Smooth muscle cell (in vitro differentiated cells): ENCODE results near the gene COL4A2. TPM values are rescaled to one million over a fixed set of nuclear protein-coding genes. Genes with fewer than 3 reads are reported as not detected.

Source experiments
- DNase-seq: peaks from one replicate; lab custom pipeline; 2025; ENCODE audit not compliant: unreplicated experiment; lab: John Stamatoyannopoulos, UW
- H2AFZ ChIP-seq: fragments of 200-600 bp; sonication (generic); 2 replicates; pipeline ENCODE4 v1.6.0; 2016; ENCODE audit warnings: antibody characterized with exemption, low read depth, mild to moderate bottlenecking
- H3F3A ChIP-seq: fragments of 200-600 bp; sonication (generic); 2 replicates; pipeline ENCODE4 v1.6.0; 2017; ENCODE audit warnings: antibody characterized with exemption, low read depth
- H3K27ac ChIP-seq: fragments of 200-600 bp; sonication (generic); 2 replicates; pipeline ENCODE4 v1.5.1; 2016; ENCODE audit warnings: low read depth, mild to moderate bottlenecking
- H3K27me3 ChIP-seq: fragments of 200-600 bp; sonication (generic); 2 replicates; pipeline ENCODE4 v1.6.1; 2016; ENCODE audit warnings: low read depth, mild to moderate bottlenecking
- H3K36me3 ChIP-seq: fragments of 200-600 bp; sonication (generic); 2 replicates; pipeline ENCODE4 v1.5.1; 2016; ENCODE audit warnings: low read depth
- H3K4me1 ChIP-seq: fragments of 200-600 bp; sonication (generic); 2 replicates; pipeline ENCODE4 v1.5.1; 2016; ENCODE audit warnings: low read depth
- H3K4me2 ChIP-seq: fragments of 200-600 bp; sonication (generic); 2 replicates; pipeline ENCODE4 v1.6.0; 2016; ENCODE audit warnings: mild to moderate bottlenecking
- H3K4me3 ChIP-seq: fragments of 200-600 bp; sonication (generic); 2 replicates; pipeline ENCODE4 v1.5.1; 2016; ENCODE audit warnings: mild to moderate bottlenecking
- H3K79me2 ChIP-seq: fragments of 200-600 bp; sonication (generic); 2 replicates; pipeline ENCODE4 v1.6.0; 2016; ENCODE audit warnings: low read depth, mild to moderate bottlenecking
- H3K9ac ChIP-seq: fragments of 200-600 bp; sonication (generic); 2 replicates; pipeline ENCODE4 v1.6.0; 2016; ENCODE audit warnings: low read depth
- H3K9me3 ChIP-seq: fragments of 200-600 bp; sonication (generic); replicated peaks from 2 replicates; pipeline ENCODE4 v1.5.1; 2016; ENCODE audit warnings: low read depth
- H4K20me1 ChIP-seq: fragments of 200-600 bp; sonication (generic); 2 replicates; pipeline ENCODE4 v1.6.0; 2016; ENCODE audit warnings: low read depth
- WGBS: methylation state at CpG from one replicate; pipeline ENCODE4 v1.1.7; 2016; ENCODE audit warnings: low lambda C conversion rate; 5-methylcytosine and 5-hydroxymethylcytosine counted together
- polyA plus RNA-seq: library from polyadenylated mRNA; unstranded; fragments of >200 nt; fragmentation: Nextera tagmentation; extraction: Ambion mirVana; gene quantifications from 2 replicates; pipeline ENCODE4 v1.2.1, GENCODE V29; 2016
- total RNA-seq: library from RNA; depleted of rRNA; stranded (reverse); fragments of >200 nt; gene quantifications from 2 replicates; pipeline ENCODE4 v1.2.3, GENCODE V29; 2014
- TF ChIP-seq, protein P1 (sequence below): fragments of 200-600 bp; sonication (generic); IDR thresholded peaks from 2 replicates; pipeline ENCODE4 v1.5.1; 2017; ENCODE audit warnings: borderline replicate concordance, mild to moderate bottlenecking, antibody characterized with exemption; ENCODE audit not compliant: insufficient read depth, poor library complexity, severe bottlenecking

Gene COL4A2
- total and polyA plus RNA-seq, 2 experiments from 2014 or later = 1,456 to 2,786 TPM

DNA sequence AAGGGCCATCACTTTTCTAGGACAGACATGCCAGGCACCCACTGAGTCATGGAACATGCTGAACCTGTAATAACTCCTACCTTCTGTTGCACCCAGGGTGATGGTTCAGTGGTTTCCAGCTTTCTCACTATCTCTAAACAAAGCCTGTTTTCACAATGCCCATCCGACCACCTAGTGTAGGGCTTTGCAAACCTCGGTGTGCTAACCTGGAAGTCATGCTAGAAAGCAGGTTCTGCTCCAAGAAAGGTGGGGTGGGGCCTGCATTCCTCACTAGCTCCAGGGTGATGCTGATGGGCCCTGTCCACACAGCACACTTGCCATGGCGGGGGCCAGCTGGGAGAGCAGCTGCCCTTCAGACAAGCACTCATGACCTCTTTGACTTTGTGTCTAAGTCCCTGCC, 43.4 kb downstream of the COL4A2 start:
- Histone ChIP-seq H3K36me3 (no peaks in the 10 kb centered on the region), H4K20me1 (peaks cover 94% of the 10 kb centered on the region), H3K9me3 (no peaks in the 10 kb centered on the region), H3F3A (peaks cover 84% of the 10 kb centered on the region), H3K27me3 (no peaks in the 10 kb centered on the region), H2AFZ (no peak overlapping the region), H3K79me2 (peaks cover 93% of the 10 kb centered on the region), H3K4me2 (no peak overlapping the region), H3K9ac (peak overlapping the region; percentile 27), H3K4me1 (no peaks in the 10 kb centered on the region), H3K4me3 (no peak overlapping the region), H3K27ac (peak overlapping the region; percentile 96)
- 76% methylated on average over 3 of the region's 3 CpGs for WGBS
- TF ChIP-seq, protein P1, sequence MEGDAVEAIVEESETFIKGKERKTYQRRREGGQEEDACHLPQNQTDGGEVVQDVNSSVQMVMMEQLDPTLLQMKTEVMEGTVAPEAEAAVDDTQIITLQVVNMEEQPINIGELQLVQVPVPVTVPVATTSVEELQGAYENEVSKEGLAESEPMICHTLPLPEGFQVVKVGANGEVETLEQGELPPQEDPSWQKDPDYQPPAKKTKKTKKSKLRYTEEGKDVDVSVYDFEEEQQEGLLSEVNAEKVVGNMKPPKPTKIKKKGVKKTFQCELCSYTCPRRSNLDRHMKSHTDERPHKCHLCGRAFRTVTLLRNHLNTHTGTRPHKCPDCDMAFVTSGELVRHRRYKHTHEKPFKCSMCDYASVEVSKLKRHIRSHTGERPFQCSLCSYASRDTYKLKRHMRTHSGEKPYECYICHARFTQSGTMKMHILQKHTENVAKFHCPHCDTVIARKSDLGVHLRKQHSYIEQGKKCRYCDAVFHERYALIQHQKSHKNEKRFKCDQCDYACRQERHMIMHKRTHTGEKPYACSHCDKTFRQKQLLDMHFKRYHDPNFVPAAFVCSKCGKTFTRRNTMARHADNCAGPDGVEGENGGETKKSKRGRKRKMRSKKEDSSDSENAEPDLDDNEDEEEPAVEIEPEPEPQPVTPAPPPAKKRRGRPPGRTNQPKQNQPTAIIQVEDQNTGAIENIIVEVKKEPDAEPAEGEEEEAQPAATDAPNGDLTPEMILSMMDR = no peak
- no peak for DNase-seq

DNA sequence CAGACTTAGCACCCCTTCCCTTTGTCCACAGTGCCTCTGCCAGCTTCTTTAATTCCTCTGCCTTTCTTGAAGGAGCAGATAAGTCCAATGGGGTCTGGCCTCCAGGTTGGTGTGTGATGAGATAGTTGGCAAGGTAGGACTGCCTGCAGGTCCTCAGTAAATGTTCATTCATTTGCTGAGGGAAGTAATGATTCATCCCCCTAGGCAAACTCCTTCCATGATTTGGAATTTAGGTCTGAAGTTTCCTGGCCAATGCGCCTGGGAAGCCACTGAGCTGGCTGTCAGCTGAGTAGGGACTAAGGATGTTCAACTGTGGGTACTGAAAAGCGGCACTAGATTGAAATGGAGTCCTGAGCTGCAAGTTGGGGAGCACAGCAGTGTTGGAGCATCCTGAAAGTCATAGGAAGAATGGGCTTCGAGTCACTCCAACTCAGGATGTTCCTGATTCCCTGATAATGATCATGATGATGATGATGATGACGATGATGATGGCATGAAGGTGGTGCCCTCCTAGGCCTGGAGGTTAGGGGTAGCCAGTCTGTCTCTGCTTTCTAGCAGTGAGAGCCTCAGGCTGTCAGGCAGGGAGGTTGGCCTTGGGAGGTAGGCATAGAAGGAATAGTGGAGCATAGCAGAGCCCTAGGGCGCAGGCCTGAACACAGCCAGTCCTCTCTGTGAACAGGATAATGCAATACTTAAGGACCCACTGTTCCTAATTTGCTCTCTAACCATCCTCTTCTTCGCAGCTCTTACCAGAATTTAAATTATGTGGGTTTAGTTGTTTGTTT, 44.7 kb downstream of the COL4A2 start:
- no peak overlapping the region for H3K9ac ChIP-seq
- no peaks in the 10 kb centered on the region for H3K36me3 ChIP-seq
- peaks cover 91% of the 10 kb centered on the region for H3K79me2 ChIP-seq
- H3K4me1 ChIP-seq = no peaks in the 10 kb centered on the region
- 86% methylated on average over 6 of the region's 6 CpGs for WGBS
- peak overlapping the region; percentile 96 for H3K27ac ChIP-seq
- no peak for DNase-seq
- no peaks in the 10 kb centered on the region for H3K9me3 ChIP-seq
- no peak overlapping the region for H2AFZ ChIP-seq
- peaks cover 79% of the 10 kb centered on the region for H3F3A ChIP-seq
- no peak overlapping the region for H3K4me3 ChIP-seq
- H3K27me3 ChIP-seq = no peaks in the 10 kb centered on the region
- TF ChIP-seq, protein P1 = no peak
- H4K20me1 ChIP-seq = peaks cover 93% of the 10 kb centered on the region
- H3K4me2 ChIP-seq = no peak overlapping the region

DNA sequence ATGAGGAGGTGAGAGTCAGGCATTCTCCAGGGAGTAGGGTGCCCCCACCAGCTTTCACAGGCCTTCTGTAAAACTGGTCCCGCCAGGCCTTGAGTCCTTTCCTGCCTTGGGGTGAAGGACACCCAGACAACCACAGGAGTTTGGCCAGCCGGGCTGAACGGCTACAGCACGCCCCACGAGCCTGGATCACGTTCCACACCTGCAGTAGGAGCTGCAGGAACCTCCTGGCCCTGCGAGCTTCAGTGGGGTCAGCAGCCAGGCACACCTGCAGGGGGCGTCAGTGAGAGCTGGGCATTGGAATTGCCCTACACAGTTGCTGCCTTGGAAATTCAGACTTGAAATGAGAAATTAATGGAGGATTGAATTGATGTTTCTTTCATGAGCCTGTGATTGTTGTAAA, 45.7 kb downstream of the COL4A2 start:
- no peak overlapping the region for H2AFZ ChIP-seq
- H3K36me3 ChIP-seq = peaks cover 4% of the 10 kb centered on the region
- no peaks in the 10 kb centered on the region for H3K4me1 ChIP-seq
- DNase-seq = no peak
- no peak overlapping the region for H3K4me3 ChIP-seq
- peaks cover 92% of the 10 kb centered on the region for H3K79me2 ChIP-seq
- WGBS = 88% methylated on average over 8 of the region's 8 CpGs
- H3K27me3 ChIP-seq = no peaks in the 10 kb centered on the region
- H3K9me3 ChIP-seq = no peaks in the 10 kb centered on the region
- TF ChIP-seq, protein P1 = peak; percentile 41
- H3K27ac ChIP-seq = peak overlapping the region; percentile 96
- peaks cover 92% of the 10 kb centered on the region for H4K20me1 ChIP-seq
- H3K9ac ChIP-seq = no peak overlapping the region
- no peak overlapping the region for H3K4me2 ChIP-seq
- H3F3A ChIP-seq = peaks cover 76% of the 10 kb centered on the region
